ENCODE data around the gene HYAL1. TPM values are rescaled to one million over a fixed set of nuclear protein-coding genes. Genes with fewer than 3 reads are reported as not detected.

The HYAL1 gene
- total RNA-seq, 1 experiment from 2014 or later, result 0.18 TPM

DNA sequence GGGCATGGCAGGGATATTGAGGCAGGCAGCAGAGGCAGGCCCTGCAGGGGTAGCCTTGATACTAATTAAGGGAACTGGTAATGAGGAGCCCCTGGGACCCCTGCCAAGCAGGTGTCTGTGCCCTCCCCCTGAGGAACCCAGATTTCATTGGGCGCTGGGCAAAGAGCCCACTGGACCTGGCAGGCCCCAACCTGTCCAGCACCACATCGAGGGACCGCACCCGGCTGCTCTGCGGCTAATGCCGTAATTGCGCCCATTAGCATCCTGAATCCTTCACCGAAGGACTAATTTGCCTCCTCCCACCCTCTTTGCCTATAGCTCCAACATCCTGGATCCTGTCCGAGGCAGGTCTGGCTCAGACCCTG, 48.1 kb downstream of the HYAL1 start:
- Histone ChIP-seq H3K27ac (no peak overlapping the region), H3K4me3 (no peak overlapping the region), H3K36me3 (peaks cover 86% of the 10 kb centered on the region), H3K9me3 (replicated peaks) (no peaks in the 10 kb centered on the region), H3K27me3 (replicated peaks) (no peaks in the 10 kb centered on the region), H3K4me1 (replicated peaks) (peaks cover 14% of the 10 kb centered on the region)
- DNase-seq (ENCODE audit: low read depth in 1 of 2, low spot score in 2 of 2), result no peak

- peaks cover 91% of the 10 kb centered on the region for H3K36me3 ChIP-seq
- no peak overlapping the region for H3K4me3 ChIP-seq
- no peaks in the 10 kb centered on the region for H3K9me3 ChIP-seq (replicated peaks)
- H3K4me1 ChIP-seq (replicated peaks), result peaks cover 9% of the 10 kb centered on the region
- DNase-seq (ENCODE audit: low read depth in 1 of 2, low spot score in 2 of 2), result no peak
- no peaks in the 10 kb centered on the region for H3K27me3 ChIP-seq (replicated peaks)
- no peak overlapping the region for H3K27ac ChIP-seq
Observed at GRCh38 chr3:50254577-50255250, 48.7 kb downstream of the HYAL1 start.

- DNase-seq (ENCODE audit: low read depth in 1 of 2, low spot score in 2 of 2), result no peak
- Histone ChIP-seq H3K4me3 (no peak overlapping the region), H3K27ac (no peak overlapping the region), H3K36me3 (peaks cover 87% of the 10 kb centered on the region), H3K4me1 (replicated peaks) (peaks cover 38% of the 10 kb centered on the region), H3K9me3 (replicated peaks) (no peaks in the 10 kb centered on the region), H3K27me3 (replicated peaks) (no peaks in the 10 kb centered on the region)
Observed at GRCh38 chr3:50251220-50251619, 52.2 kb downstream of the HYAL1 start.

DNA sequence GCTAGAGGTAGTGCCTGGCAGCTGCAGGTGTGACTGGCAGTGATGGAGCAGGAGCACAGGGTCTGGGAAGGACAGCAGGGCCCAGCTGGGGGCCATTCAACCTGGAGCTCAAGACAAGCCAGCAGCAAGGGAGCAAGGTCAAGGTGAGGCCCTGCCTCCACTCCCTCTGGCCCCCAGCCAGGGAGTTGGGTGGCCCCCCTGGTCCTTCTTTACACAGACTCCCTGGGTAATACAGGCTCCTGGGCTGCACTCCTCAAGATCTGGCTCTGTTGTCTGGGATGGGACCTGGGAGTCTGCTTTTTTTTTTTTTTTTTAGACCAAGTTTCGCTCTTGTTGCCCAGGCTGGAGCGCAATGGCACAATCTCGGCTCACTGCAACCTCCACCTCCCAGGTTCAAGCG, 52.9 kb downstream of the HYAL1 start:
- Histone ChIP-seq H3K9me3 (replicated peaks) (no peaks in the 10 kb centered on the region), H3K36me3 (peaks cover 85% of the 10 kb centered on the region), H3K4me1 (replicated peaks) (peaks cover 45% of the 10 kb centered on the region), H3K27me3 (replicated peaks) (no peaks in the 10 kb centered on the region), H3K4me3 (no peak overlapping the region), H3K27ac (no peak overlapping the region)
- DNase-seq (ENCODE audit: low read depth in 1 of 2, low spot score in 2 of 2), result no peak

Other genes with a start within 250 kb of the HYAL1 start
- 65.3 and 84.6 TPM in 2 replicates for gene RBM5, start 214.7 kb downstream of the HYAL1 start, total RNA-seq (2014; rRNA removed; shearing (Covaris generic))
- gene SEMA3F, start 148.2 kb downstream of the HYAL1 start, total RNA-seq (2014; rRNA removed; shearing (Covaris generic)), result 0.58 and 1.9 TPM in 2 replicates
- gene GNAT1, start 112.0 kb downstream of the HYAL1 start, total RNA-seq (2014; rRNA removed; shearing (Covaris generic)), result not detected in 2 replicates
- not detected in 2 replicates for gene SLC38A3, start 98.3 kb downstream of the HYAL1 start, total RNA-seq (2014; rRNA removed; shearing (Covaris generic))
- 178 and 214 TPM in 2 replicates for gene GNAI2, start 67.4 kb downstream of the HYAL1 start, total RNA-seq (2014; rRNA removed; shearing (Covaris generic))
- gene SEMA3B, start 34.4 kb downstream of the HYAL1 start, total RNA-seq (2014; rRNA removed; shearing (Covaris generic)), result 2.6 and 6.5 TPM in 2 replicates
- gene LSMEM2, start 24.5 kb downstream of the HYAL1 start, total RNA-seq (2014; rRNA removed; shearing (Covaris generic)), result not detected in 2 replicates
- 70.9 and 81.8 TPM in 2 replicates for gene IFRD2, start 11.1 kb downstream of the HYAL1 start, total RNA-seq (2014; rRNA removed; shearing (Covaris generic))
- 1.6 and 3.1 TPM in 2 replicates for gene HYAL3, start 4.2 kb downstream of the HYAL1 start, total RNA-seq (2014; rRNA removed; shearing (Covaris generic))
- gene NAA80, start 4.2 kb downstream of the HYAL1 start, total RNA-seq (2014; rRNA removed; shearing (Covaris generic)), result 0.47 and 2.2 TPM in 2 replicates
- gene HYAL2, start 19.2 kb upstream of the HYAL1 start, total RNA-seq (2014; rRNA removed; shearing (Covaris generic)), result 27.5 and 41.9 TPM in 2 replicates
- 18.7 and 46.7 TPM in 2 replicates for gene TUSC2, start 24.6 kb upstream of the HYAL1 start, total RNA-seq (2014; rRNA removed; shearing (Covaris generic))
- 17.4 and 21.1 TPM in 2 replicates for gene RASSF1, start 37.3 kb upstream of the HYAL1 start, total RNA-seq (2014; rRNA removed; shearing (Covaris generic))
- 0.97 TPM in 1 of 2 replicates, not detected in the other for gene ZMYND10, start 42.2 kb upstream of the HYAL1 start, total RNA-seq (2014; rRNA removed; shearing (Covaris generic))
- gene NPRL2, start 47.2 kb upstream of the HYAL1 start, total RNA-seq (2014; rRNA removed; shearing (Covaris generic)), result 4.9 and 9.9 TPM in 2 replicates
- 13.7 and 14.3 TPM in 2 replicates for gene CYB561D2, start 47.3 kb upstream of the HYAL1 start, total RNA-seq (2014; rRNA removed; shearing (Covaris generic))
- 40.6 and 51.2 TPM in 2 replicates for gene TMEM115, start 55.9 kb upstream of the HYAL1 start, total RNA-seq (2014; rRNA removed; shearing (Covaris generic))
- gene CACNA2D2, start 200.1 kb upstream of the HYAL1 start, total RNA-seq (2014; rRNA removed; shearing (Covaris generic)), result not detected in 2 replicates

Measured in SJSA1 (cell line).